ENCODE measurements around the gene PPP3CA.

GRCh38 chr4:101037938-101038413 is 309.4 kb downstream of the PPP3CA start:
- TF ChIP-seq POLR2AphosphoS5 (IDR thresholded peaks at IDR 0.05; ENCODE audit: low read depth, low read length) (no peak), SPI1 (IDR thresholded peaks at IDR 0.05; ENCODE audit: low read depth, low read length) (no peak), POU2F2 (IDR thresholded peaks at IDR 0.05; ENCODE audit: low read depth, low read length) (no peak), POLR2A (IDR thresholded peaks at IDR 0.05; ENCODE audit: low read depth, low read length) (no peak), TAF1 (IDR thresholded peaks at IDR 0.05; ENCODE audit: low read depth, low read length) (no peak)
